HUES48 (cell line): ENCODE measurements around the gene GRIK4.

Experiments used
- H3K27ac ChIP-seq: one replicate; pipeline ENCODE4 v1.7.0; 2013; ENCODE audit warnings: low read depth, low read length, inconsistent platforms
- H3K27me3 ChIP-seq: 2 replicates; pipeline ENCODE4 v1.6.1; 2013; ENCODE audit warnings: mild to moderate bottlenecking, low read length; ENCODE audit not compliant: control insufficient read depth, insufficient read depth
- H3K36me3 ChIP-seq: 2 replicates; pipeline ENCODE4 v1.6.1; 2013; ENCODE audit warnings: low read length; ENCODE audit not compliant: control insufficient read depth, insufficient read depth
- H3K4me1 ChIP-seq: 2 replicates; pipeline ENCODE4 v1.6.1; 2013; ENCODE audit warnings: mild to moderate bottlenecking, low read length; ENCODE audit not compliant: control insufficient read depth, insufficient read depth
- H3K4me3 ChIP-seq: 2 replicates; pipeline ENCODE4 v1.5.1; 2013; ENCODE audit warnings: mild to moderate bottlenecking, low read depth, low read length
- H3K9ac ChIP-seq: 2 replicates; pipeline ENCODE4 v1.6.1; 2013; ENCODE audit warnings: mild to moderate bottlenecking, low read depth, low read length, moderate library complexity
- H3K9me3 ChIP-seq: 2 replicates; pipeline ENCODE4 v1.6.1; 2013; ENCODE audit warnings: low read length; ENCODE audit not compliant: control insufficient read depth, insufficient read depth

The GRIK4 gene

GRCh38 chr11:120793150-120793549 is 281.6 kb downstream of the GRIK4 start:
- Histone ChIP-seq H3K9me3 (no peaks in the 10 kb centered on the region), H3K27me3 (no peaks in the 10 kb centered on the region), H3K27ac (no peak overlapping the region), H3K9ac (no peak overlapping the region), H3K4me1 (no peaks in the 10 kb centered on the region), H3K36me3 (no peaks in the 10 kb centered on the region), H3K4me3 (no peak overlapping the region)

GRCh38 chr11:120793806-120794479 is 282.4 kb downstream of the GRIK4 start:
- H3K27me3 ChIP-seq = no peaks in the 10 kb centered on the region

DNA sequence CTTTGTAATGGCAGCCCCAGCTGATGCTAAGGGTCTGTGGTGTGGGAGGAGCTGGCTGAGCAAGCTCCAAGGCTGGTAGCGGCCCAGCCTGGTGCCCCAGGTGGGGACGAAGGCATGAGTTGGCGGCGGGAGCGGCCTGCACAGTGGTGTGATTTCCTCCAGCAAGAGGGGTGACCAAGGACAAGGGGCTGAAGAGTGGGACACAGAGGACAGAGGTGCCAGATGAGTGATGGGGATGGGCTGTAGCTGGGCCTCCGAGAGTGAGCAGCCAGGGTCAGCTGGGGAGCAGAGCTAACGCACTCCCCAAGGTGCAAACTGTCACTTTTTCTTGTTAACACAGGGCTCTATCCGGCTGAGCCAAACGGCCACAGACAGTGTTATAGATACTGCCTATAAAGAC is 283.2 kb downstream of the GRIK4 start:
- Histone ChIP-seq H3K4me1 (no peaks in the 10 kb centered on the region; the same call in 1 of the 2 replicates), H3K9ac (no peak overlapping the region), H3K36me3 (no peaks in the 10 kb centered on the region), H3K9me3 (no peaks in the 10 kb centered on the region), H3K27me3 (no peaks in the 10 kb centered on the region), H3K27ac (no peak overlapping the region), H3K4me3 (no peak overlapping the region)

More at GRCh38 chr11:120793806-120794479, 282.4 kb downstream of the GRIK4 start:
- H3K4me3 ChIP-seq = no peak overlapping the region
- no peaks in the 10 kb centered on the region; the same call in 1 of the 2 replicates for H3K4me1 ChIP-seq
- H3K9me3 ChIP-seq = no peaks in the 10 kb centered on the region
- H3K36me3 ChIP-seq = no peaks in the 10 kb centered on the region
- no peak overlapping the region for H3K27ac ChIP-seq
- no peak overlapping the region for H3K9ac ChIP-seq

DNA sequence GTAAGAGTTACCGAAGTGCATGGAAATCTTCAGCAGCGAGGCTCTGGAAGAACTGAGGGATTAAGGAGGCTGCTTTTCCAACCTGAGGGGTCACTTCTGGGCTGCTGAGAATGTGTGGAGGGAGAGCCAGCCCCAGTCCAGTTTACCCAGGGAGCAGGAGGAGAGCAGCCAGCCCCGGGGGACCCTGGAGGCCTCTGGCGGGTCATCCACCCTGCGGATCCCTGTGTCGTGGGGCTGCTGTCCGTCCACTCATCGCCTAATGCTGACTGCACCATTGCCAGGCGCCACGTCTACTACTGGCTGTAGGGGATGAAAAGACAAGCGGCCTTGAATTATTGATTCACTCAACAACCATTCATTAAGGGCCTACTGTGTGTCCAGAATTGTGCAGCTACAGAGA is 283.6 kb downstream of the GRIK4 start:
- H3K4me3 ChIP-seq = no peak overlapping the region
- no peaks in the 10 kb centered on the region for H3K36me3 ChIP-seq
- H3K27me3 ChIP-seq = no peaks in the 10 kb centered on the region
- H3K4me1 ChIP-seq = no peaks in the 10 kb centered on the region; the same call in 1 of the 2 replicates
- H3K27ac ChIP-seq = no peak overlapping the region
- no peaks in the 10 kb centered on the region for H3K9me3 ChIP-seq
- no peak overlapping the region for H3K9ac ChIP-seq

- no peaks in the 10 kb centered on the region for H3K27me3 ChIP-seq
- H3K4me3 ChIP-seq = no peak overlapping the region
- no peak overlapping the region for H3K27ac ChIP-seq
- H3K9me3 ChIP-seq = no peaks in the 10 kb centered on the region
- H3K4me1 ChIP-seq = no peaks in the 10 kb centered on the region; the same call in 1 of the 2 replicates
- H3K36me3 ChIP-seq = no peaks in the 10 kb centered on the region
- no peak overlapping the region for H3K9ac ChIP-seq
Measured at GRCh38 chr11:120797143-120797542, 285.6 kb downstream of the GRIK4 start.

DNA sequence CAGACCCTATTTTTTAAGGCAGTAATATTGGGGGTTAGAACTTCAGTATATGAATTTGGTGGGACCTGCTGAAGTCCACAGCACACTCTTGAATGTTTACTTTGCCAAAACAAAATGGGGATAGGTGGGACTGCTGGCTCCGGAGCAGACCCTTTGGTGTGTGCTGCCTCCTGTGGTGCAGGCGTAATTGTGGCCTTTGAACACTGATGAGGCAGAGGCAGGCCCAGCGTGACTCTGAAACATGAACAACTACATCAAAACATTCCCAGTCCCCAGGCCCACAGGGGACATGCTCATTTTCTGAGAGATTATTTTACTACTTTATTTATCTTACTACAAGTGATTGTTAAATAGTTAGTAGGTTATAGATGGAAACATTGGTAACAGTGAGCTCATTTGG is 287.3 kb downstream of the GRIK4 start:
- no peak overlapping the region for H3K9ac ChIP-seq
- H3K27me3 ChIP-seq = no peaks in the 10 kb centered on the region
- H3K4me3 ChIP-seq = no peak overlapping the region
- H3K27ac ChIP-seq = no peak overlapping the region
- H3K9me3 ChIP-seq = no peaks in the 10 kb centered on the region
- H3K4me1 ChIP-seq = no peaks in the 10 kb centered on the region; the same call in 1 of the 2 replicates
- H3K36me3 ChIP-seq = no peaks in the 10 kb centered on the region

DNA sequence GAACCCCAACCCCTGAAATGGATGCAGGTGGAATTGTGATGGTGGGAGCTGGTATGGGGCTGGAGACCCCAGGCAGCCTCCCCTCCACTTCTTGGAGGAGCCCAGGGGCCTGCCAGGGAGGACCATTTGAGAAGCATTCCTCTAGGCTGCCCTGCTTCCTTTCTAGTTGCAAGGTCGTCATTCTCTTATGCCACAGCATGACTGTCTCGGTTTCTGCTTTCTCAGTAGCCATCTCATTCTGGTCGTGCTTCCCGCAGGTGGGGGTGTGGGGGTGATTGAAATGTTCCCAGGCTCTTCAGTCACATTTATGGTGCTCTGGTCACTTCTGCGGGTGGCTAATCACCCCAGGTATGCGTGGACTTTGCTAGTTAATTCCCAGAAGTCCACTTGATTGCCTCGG is 288.7 kb downstream of the GRIK4 start:
- no peaks in the 10 kb centered on the region for H3K27me3 ChIP-seq
- no peaks in the 10 kb centered on the region for H3K36me3 ChIP-seq

GRCh38 chr11:120801801-120802689 is 290.5 kb downstream of the GRIK4 start:
- no peak overlapping the region for H3K4me3 ChIP-seq
- H3K27me3 ChIP-seq = no peaks in the 10 kb centered on the region
- no peak overlapping the region for H3K9ac ChIP-seq
- no peak overlapping the region for H3K27ac ChIP-seq
- peaks cover 2% of the 10 kb centered on the region; the same call in 1 of the 2 replicates for H3K4me1 ChIP-seq
- H3K9me3 ChIP-seq = no peaks in the 10 kb centered on the region
- no peaks in the 10 kb centered on the region for H3K36me3 ChIP-seq

More for the DNA sequence above, 288.7 kb downstream of the GRIK4 start:
- no peak overlapping the region for H3K27ac ChIP-seq
- no peaks in the 10 kb centered on the region; the same call in 1 of the 2 replicates for H3K4me1 ChIP-seq
- H3K9me3 ChIP-seq = no peaks in the 10 kb centered on the region
- H3K9ac ChIP-seq = no peak overlapping the region
- no peak overlapping the region for H3K4me3 ChIP-seq

DNA sequence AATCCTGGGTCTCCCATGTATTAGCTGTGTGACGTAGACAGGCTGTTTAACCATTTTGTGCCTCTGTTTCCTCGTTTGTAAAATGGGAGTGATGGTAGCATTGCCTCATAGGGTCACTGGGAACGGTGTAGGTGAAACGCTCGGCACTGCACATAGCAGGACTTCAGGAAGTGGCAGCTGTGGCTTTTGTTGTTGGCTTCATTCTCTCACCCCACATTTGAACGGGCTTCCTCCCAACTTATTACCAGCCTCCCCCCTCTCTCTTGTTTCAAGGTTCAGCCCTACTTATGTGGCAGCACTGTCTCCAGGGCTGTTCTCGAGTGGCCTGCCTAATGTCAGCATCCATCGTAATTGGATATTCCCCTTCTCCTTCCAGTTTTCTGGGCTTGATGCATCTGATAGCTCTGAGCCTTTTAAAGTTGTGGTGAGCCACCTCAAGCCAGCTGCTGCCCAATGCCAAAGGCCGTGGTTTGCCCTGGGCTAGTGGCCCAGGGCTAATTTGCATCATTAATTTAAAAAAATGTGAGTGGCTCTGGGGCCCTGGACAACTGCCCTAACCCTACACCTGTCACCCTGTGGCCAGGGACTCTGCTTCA is 294.5 kb downstream of the GRIK4 start:
- Histone ChIP-seq H3K4me1 (peaks cover 11% of the 10 kb centered on the region), H3K36me3 (no peaks in the 10 kb centered on the region), H3K27me3 (no peaks in the 10 kb centered on the region), H3K4me3 (no peak overlapping the region), H3K27ac (no peak overlapping the region), H3K9me3 (no peaks in the 10 kb centered on the region), H3K9ac (no peak overlapping the region)

DNA sequence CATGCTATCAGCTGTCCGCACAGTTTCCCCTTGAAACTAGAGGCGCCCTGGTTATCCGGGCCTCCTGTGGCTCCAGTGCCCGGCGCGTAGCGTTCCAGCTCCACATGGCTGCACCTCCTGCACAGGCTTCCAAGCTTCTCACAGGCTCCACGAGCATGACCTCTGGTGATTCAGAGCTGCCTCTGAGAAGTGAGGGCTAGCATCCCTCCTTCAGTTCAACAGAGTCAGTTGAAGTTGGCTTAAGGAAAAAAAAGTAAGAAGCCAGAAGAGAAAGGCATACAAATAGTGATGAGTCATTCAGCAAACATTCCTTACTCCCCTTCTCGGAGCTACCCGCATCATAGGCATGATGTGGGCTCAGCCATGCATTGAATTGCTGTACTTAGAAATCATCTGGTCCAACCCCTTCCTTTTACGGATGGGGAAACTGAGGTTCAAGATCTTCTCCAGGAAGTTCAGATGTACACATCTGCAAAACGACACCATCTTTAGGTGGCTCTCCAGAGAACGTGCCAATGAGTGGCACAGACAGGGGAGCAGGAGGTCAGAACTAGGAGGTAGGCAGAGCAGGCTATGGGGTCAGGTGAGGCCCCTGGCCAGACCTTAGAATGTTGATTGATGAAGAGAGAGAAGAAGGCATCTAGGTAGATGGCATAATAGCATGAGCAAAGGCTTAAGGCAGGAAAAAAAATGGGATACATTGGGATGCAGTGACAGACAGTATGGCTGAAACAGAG is 296.0 kb downstream of the GRIK4 start:
- no peaks in the 10 kb centered on the region for H3K9me3 ChIP-seq
- H3K27ac ChIP-seq = no peak overlapping the region
- no peaks in the 10 kb centered on the region for H3K36me3 ChIP-seq
- peaks cover 11% of the 10 kb centered on the region for H3K4me1 ChIP-seq
- H3K27me3 ChIP-seq = no peaks in the 10 kb centered on the region
- no peak overlapping the region for H3K4me3 ChIP-seq
- no peak overlapping the region for H3K9ac ChIP-seq
